Adrenal gland (tissue), 12 donors: ENCODE results near the gene RPL37. TPM values are rescaled to one million over a fixed set of nuclear protein-coding genes. Genes with fewer than 3 reads are reported as not detected.

Experiments
- DNase-seq, 7 donors: peaks; one replicate each; pipeline ENCODE4 v3.0.0-alpha.2; 2019 to 2020
- H3K27ac ChIP-seq, 5 donors: fragments of 200-600 bp; sonication (generic) in 4 of 5; 1 replicate in 3 of 5; 2 replicates in 2 of 5; pipeline versions ENCODE4 v1.5.1 to v1.8.0; 2016 to 2020; ENCODE audit warnings: mild to moderate bottlenecking in 1 of 5
- H3K27me3 ChIP-seq: fragments of 200-600 bp; 2 replicates; pipeline ENCODE4 v1.8.0; 2021
- H3K36me3 ChIP-seq, 2 donors: fragments of 200-600 bp; replicated peaks in 1 of 2; 1 replicate in 1 of 2; 2 replicates in 1 of 2; pipeline versions ENCODE4 v1.5.1 to v1.8.0; 2018 to 2022
- H3K4me1 ChIP-seq, 2 donors: fragments of 200-600 bp; replicated peaks in 1 of 2; 1 replicate in 1 of 2; 2 replicates in 1 of 2; pipeline versions ENCODE4 v1.5.1 to v1.8.0; 2018 to 2021
- H3K4me3 ChIP-seq, 4 donors: fragments of 200-600 bp; sonication (generic) in 3 of 4; one replicate each; pipeline ENCODE4 v1.5.1; 2016 to 2018
- H3K9me3 ChIP-seq, 3 donors: fragments of 200-600 bp; sonication (generic) in 1 of 3; replicated peaks in 1 of 3; 1 replicate in 2 of 3; 2 replicates in 1 of 3; pipeline versions ENCODE4 v1.5.1 to v1.8.0; 2016 to 2021
- POLR2A ChIP-seq, 2 donors: fragments of 450-650 bp; IDR thresholded peaks; one replicate each; pipeline ENCODE4 v1.6.1; 2017; ENCODE audit warnings: antibody characterized with exemption in 2 of 2, mild to moderate bottlenecking in 2 of 2, moderate library complexity in 1 of 2
- WGBS, 4 donors: extraction: QIAGEN DNeasy Blood & Tissue Kit in 2 of 4; methylation state at CpG; one replicate each; pipeline versions ENCODE4 v1.1.5 to v1.1.7; 2013 to 2017; 5-methylcytosine and 5-hydroxymethylcytosine counted together
- intact Hi-C, 2 donors: fragments of 100-400 bp; cut with DNase I; formaldehyde crosslinking; loops; one replicate each; pipeline versions ENCODE4 v1.14.1 to v1.15.0; 2022 to 2023
- polyA plus RNA-seq, 3 donors: library from polyadenylated mRNA; stranded (reverse); fragments of 200-250 nt in 2 of 3; fragments of 350-450 nt in 1 of 3; fragmentation: Illumina TruSeq in 1 of 3; extraction: RNeasy Lipid Tissue Mini Kit (QIAGEN cat#74804) in 1 of 3; gene quantifications; one replicate each; pipeline ENCODE4 v1.2.3, GENCODE V29; 2013 to 2014
- total RNA-seq, 9 donors: library from RNA; depleted of rRNA in 4 of 9; stranded (reverse); fragments of >200 nt in 4 of 9; fragments of 120-200 nt in 1 of 9; fragmentation: NEBNext Ultra II Directional in 1 of 9; extraction: Animal tissue kit (Norgen Biotek cat#: 25700) in 1 of 9; gene quantifications; one replicate each; pipeline versions ENCODE4 v1.1.0 to v1.2.4, GENCODE V29; 2013 to 2023
- TF ChIP-seq, protein P1 (sequence below), 6 experiments: fragments of 450-650 bp in 4 of 6; fragments of 200-600 bp in 2 of 6; sonication (generic) in 1 of 6; IDR thresholded peaks; 1 replicate in 5 of 6; 2 replicates in 1 of 6; pipeline versions ENCODE4 v1.5.1 to v1.8.0; 2016 to 2021; ENCODE audit warnings: antibody characterized with exemption in 6 of 6, mild to moderate bottlenecking in 2 of 6, moderate library complexity in 1 of 6
- donor health status: healthy with polysubstance abuse.
- donor health status: Bipolar disorder and iron deficiency.
- donor health status: DM: yes; HTN: yes; CAD: no.
- donor health status: DM: no; HTN: no; CAD: no.
- donor health status: DM: no; HTN: no; CAD: no.
- donor health status: DM: yes; HTN: yes; CAD: no.

The RPL37 gene
- total and polyA plus RNA-seq, 12 donors = 171 to 3,068 (median 978) TPM

DNA sequence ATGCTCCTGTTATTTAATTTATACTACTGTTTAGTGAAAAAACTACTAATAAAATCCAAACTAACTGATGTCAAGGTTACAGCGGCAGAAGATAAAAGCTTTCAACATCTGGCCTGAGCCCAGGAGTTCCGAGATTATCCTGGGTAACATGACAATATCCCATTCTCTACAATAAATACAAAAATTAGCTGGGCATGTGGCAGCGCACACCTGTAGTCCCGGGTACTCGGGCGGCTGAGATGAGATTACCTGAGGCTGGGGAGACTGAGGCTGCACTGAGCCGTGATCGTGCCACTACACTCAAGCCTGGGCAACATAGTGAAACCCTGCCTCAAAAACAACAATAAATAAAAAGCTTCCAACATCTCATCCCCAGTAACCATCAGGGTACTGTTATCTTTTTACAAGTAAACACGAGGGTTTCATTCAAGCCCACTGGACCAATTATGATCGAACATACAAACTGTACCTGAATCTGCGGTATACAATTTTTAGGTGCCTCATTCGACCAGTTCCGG, 1.3 kb downstream of the RPL37 start:
- H3K27ac ChIP-seq = peak overlapping the region in 3 of 5 donors; percentile 93 to 98 (median 96)
- WGBS, 4 donors = 21 to 38% (median 31%) methylated on average over 9 to 13 of the region's 13 CpGs
- TF ChIP-seq, protein P1, sequence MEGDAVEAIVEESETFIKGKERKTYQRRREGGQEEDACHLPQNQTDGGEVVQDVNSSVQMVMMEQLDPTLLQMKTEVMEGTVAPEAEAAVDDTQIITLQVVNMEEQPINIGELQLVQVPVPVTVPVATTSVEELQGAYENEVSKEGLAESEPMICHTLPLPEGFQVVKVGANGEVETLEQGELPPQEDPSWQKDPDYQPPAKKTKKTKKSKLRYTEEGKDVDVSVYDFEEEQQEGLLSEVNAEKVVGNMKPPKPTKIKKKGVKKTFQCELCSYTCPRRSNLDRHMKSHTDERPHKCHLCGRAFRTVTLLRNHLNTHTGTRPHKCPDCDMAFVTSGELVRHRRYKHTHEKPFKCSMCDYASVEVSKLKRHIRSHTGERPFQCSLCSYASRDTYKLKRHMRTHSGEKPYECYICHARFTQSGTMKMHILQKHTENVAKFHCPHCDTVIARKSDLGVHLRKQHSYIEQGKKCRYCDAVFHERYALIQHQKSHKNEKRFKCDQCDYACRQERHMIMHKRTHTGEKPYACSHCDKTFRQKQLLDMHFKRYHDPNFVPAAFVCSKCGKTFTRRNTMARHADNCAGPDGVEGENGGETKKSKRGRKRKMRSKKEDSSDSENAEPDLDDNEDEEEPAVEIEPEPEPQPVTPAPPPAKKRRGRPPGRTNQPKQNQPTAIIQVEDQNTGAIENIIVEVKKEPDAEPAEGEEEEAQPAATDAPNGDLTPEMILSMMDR (IDR thresholded peaks at IDR 0.05) = no peak
- no peak for TF ChIP-seq POLR2A (IDR thresholded peaks at IDR 0.05)
- peak in 2 of 7 donors; percentile 15 to 22 for DNase-seq
- H3K27me3 ChIP-seq = no peaks in the 10 kb centered on the region
- peaks cover 0 to 50% of the 10 kb centered on the region in 2 donors for H3K36me3 ChIP-seq
- H3K9me3 ChIP-seq = no peaks in the 10 kb centered on the region
- peaks cover 22 to 35% of the 10 kb centered on the region in 2 donors for H3K4me1 ChIP-seq
- intact Hi-C loops = no loop called here
- peak overlapping the region; percentile 7 to 98 (median 70) for H3K4me3 ChIP-seq

DNA sequence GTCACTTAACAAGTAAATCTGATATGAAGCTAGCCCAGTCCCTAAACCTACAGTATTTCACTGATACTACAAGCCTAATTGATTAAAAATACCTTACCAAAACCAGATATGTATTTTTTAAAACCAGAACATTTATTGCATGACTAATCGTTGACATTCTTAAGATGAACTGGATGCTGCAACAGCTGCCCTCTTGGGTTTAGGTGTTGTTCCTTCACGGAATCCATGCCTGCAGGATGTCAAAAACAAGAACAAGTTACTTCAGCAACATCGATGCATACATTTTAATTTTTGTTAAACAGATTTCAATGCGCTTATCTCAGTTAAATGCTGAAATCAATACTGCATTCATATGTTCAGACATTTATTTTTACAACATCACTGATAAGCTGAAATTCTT, 2.7 kb downstream of the RPL37 start:
- Histone ChIP-seq H3K4me3 (no peak overlapping the region), H3K9me3 (no peaks in the 10 kb centered on the region), H3K36me3 (peaks cover 0 to 65% of the 10 kb centered on the region in 2 donors), H3K27me3 (no peaks in the 10 kb centered on the region), H3K4me1 (peaks cover 22 to 35% of the 10 kb centered on the region in 2 donors), H3K27ac (no peak overlapping the region)
- TF ChIP-seq POLR2A (IDR thresholded peaks at IDR 0.05) = no peak
- TF ChIP-seq, protein P1 (IDR thresholded peaks at IDR 0.05) = no peak
- WGBS, 4 donors = 62 to 72% (median 68%) methylated on average over 4 of the region's 4 CpGs
- no peak for DNase-seq
- intact Hi-C loops = no loop called here

DNA sequence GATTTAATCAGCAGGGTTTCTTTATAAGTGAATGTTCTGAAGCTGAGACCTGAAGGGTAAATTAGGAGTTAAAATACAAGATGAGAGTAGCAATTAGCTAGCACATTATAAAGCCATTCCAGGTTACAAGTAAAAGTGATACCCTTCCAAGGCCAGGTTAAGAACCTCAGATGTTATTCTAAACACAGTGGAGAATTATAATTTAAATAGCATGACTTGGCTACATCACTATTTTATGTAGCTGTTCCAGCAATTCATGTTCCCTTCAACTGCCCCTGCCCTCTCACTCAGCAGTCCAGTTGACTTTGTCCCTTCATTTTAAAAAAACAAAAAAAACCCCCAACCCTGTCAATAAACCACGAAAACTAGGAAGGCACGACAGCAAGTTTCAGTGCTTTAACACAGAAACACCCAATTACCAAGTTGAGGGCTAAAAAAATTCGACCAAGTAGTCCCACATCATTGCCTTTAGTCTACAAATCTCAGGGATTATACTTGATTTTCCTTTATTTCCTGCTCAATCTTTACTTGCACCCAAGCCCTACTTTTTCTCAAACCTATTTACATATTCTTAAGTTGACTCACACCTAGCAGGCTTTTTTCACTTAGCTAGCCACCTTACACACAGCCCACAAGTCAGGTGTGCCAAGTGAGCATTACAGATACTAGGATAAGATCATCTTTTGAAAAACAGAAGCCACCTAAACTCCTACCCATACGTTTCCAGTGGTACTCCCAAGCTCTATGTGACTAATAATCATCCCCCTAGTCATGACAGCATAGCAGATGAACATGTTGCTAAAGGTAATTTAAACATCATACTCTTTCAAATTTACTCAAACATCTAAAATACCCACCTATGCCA, 3.4 kb downstream of the RPL37 start:
- TF ChIP-seq POLR2A (IDR thresholded peaks at IDR 0.05) = no peak
- TF ChIP-seq, protein P1 (IDR thresholded peaks at IDR 0.05) = no peak
- WGBS, 4 donors = 58 to 75% (median 67%) methylated on average over 4 of the region's 4 CpGs
- peaks cover 0 to 72% of the 10 kb centered on the region in 2 donors for H3K36me3 ChIP-seq
- no peak overlapping the region for H3K4me3 ChIP-seq
- intact Hi-C loops = no loop called here
- no peaks in the 10 kb centered on the region for H3K27me3 ChIP-seq
- no peaks in the 10 kb centered on the region for H3K9me3 ChIP-seq
- no peak overlapping the region for H3K27ac ChIP-seq
- H3K4me1 ChIP-seq = peaks cover 22 to 34% of the 10 kb centered on the region in 2 donors
- DNase-seq = no peak

DNA sequence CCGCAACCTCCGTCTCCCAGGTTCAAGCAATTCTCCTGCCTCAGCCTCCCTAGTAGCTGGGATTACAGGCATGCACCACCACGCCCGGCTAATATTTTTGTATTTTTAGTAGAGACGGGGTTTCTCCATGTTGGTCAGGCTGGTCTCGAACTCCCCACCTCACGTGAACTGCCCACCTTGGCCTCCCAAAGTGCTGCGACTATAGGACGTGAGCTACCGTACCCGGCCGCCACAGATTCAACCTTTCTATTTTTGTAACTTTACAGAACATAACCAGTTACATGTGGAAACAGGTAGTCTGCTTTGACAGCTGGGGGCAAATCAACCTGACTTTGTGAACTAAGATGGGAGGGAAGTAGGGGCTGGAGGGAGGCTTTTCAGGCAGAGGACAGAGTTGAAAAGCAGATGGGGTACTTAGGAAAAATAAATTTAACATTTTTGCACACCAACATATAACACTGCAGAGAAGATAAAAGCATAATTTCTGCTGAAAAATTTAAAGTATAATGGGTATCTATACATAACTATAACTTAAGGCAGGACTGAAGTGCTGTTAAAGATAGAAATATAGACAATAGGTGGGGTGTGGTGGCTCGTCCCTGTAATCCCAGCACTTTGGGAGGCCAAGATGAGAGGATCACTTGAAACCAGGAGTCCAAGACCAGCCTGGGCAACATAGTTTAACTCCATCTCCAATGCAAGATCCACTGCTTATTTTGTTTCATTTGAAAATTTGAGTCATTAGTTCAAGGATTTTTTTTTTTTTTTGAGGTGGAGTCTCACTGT, 5.1 kb downstream of the RPL37 start:
- Histone ChIP-seq H3K9me3 (no peaks in the 10 kb centered on the region), H3K4me1 (peaks cover 15 to 23% of the 10 kb centered on the region in 2 donors), H3K36me3 (peaks cover 0 to 81% of the 10 kb centered on the region in 2 donors), H3K27ac (no peak overlapping the region), H3K4me3 (no peak overlapping the region), H3K27me3 (no peaks in the 10 kb centered on the region)
- no peak for DNase-seq
- intact Hi-C loops = no loop called here
- no peak for TF ChIP-seq POLR2A (IDR thresholded peaks at IDR 0.05)
- TF ChIP-seq, protein P1 (IDR thresholded peaks at IDR 0.05) = no peak
- 88 to 94% (median 91%) methylated on average over 13 of the region's 13 CpGs for WGBS, 4 donors
